22Rv1 (cell line): ENCODE measurements around the gene HFE.

Experiments
- ZFX ChIP-seq: fragments of 450-650 bp; IDR thresholded peaks from 2 replicates; pipeline ENCODE4 v1.6.1; 2017; ENCODE audit warnings: antibody characterized with exemption, borderline replicate concordance
- TF ChIP-seq, protein P1 (sequence below): fragments of 450-650 bp; IDR thresholded peaks from 2 replicates; pipeline ENCODE4 v1.5.1; 2017; ENCODE audit warnings: mild to moderate bottlenecking

DNA sequence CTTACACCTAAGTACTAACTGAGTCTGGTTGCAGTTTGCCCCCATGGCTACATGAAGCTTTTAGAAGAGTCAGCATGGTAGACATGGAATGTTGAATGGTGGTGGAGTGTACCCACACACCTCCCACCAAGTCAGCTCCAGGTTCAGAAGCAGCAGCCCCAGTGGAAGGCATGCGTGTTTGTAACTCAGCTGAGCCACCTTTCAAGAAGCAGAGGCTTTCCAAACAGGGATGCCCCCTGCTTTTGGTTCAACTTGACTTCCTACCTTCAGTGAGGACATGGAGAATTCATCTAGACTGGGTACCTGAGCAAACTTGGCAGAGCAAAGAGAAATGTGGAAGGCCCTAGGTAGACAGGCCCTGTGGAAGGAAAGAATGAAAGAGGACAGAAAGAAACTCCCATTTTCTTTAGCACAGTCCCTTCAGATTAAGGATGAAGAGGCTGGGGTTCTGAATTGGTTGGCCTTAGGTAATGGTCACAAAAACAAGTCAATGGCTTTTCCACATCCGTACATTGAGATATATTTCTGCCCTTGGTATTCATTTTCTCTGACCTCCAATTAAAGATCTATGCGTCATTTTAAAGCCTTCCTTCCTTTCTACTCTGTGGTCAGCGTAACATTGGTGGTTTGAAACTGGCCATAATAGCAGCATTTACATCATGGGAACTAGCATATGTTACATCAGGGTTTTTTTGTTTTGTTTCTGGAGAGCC is 53.2 kb downstream of the HFE start:
- TF ChIP-seq, protein P1, sequence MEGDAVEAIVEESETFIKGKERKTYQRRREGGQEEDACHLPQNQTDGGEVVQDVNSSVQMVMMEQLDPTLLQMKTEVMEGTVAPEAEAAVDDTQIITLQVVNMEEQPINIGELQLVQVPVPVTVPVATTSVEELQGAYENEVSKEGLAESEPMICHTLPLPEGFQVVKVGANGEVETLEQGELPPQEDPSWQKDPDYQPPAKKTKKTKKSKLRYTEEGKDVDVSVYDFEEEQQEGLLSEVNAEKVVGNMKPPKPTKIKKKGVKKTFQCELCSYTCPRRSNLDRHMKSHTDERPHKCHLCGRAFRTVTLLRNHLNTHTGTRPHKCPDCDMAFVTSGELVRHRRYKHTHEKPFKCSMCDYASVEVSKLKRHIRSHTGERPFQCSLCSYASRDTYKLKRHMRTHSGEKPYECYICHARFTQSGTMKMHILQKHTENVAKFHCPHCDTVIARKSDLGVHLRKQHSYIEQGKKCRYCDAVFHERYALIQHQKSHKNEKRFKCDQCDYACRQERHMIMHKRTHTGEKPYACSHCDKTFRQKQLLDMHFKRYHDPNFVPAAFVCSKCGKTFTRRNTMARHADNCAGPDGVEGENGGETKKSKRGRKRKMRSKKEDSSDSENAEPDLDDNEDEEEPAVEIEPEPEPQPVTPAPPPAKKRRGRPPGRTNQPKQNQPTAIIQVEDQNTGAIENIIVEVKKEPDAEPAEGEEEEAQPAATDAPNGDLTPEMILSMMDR, result no peak
- TF ChIP-seq ZFX, result no peak
